ENCODE results near the gene LRMDA.

LRMDA gene

DNA sequence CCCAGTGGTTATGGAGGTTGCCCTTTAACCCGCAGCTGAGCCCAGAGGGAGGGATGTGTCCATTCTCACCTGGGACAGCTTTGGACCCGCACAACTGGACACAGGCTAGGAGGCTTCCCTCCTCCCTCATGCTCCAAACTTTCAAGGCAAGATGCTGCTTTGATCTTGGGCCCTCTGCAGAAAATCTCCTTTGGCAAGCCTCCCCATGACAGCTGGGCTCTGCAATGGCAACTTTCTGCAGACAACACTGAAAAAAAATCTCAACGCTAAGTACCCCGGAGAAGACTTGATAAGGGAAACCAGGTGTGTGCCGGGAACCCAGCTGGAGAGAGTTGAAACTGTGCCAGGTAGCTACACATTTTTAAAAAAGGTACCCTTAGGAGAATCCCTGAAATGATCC lies 610.1 kb downstream of the LRMDA start:
- H3K4me3 ChIP-seq (ENCODE audit: low read length) = no peak overlapping the region
- TF ChIP-seq, protein P1, sequence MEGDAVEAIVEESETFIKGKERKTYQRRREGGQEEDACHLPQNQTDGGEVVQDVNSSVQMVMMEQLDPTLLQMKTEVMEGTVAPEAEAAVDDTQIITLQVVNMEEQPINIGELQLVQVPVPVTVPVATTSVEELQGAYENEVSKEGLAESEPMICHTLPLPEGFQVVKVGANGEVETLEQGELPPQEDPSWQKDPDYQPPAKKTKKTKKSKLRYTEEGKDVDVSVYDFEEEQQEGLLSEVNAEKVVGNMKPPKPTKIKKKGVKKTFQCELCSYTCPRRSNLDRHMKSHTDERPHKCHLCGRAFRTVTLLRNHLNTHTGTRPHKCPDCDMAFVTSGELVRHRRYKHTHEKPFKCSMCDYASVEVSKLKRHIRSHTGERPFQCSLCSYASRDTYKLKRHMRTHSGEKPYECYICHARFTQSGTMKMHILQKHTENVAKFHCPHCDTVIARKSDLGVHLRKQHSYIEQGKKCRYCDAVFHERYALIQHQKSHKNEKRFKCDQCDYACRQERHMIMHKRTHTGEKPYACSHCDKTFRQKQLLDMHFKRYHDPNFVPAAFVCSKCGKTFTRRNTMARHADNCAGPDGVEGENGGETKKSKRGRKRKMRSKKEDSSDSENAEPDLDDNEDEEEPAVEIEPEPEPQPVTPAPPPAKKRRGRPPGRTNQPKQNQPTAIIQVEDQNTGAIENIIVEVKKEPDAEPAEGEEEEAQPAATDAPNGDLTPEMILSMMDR (conservative IDR thresholded peaks at IDR 0.05; ENCODE audit: low read depth, low read length) = no peak
- no peak for DNase-seq (ENCODE audit: low read depth)

DNA sequence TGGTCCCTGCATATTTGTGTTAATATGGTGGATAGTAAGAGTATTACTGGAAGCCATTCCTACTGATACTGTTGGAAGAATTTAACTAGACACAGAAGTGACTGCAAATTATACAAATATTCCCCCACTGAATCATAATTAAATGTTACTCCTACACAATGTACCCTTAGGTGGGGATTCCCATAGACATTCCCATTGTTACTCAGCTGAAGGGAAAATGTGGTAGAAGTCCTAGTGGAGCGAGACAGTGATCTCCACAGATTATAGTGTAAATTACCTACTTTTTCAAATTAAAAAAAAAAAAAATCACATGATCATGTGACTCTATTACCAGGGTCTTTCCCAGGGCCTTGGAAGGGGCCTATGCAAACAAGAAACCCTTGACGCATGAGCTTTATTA lies 611.8 kb downstream of the LRMDA start:
- DNase-seq (ENCODE audit: low read depth) = no peak
- no peak overlapping the region for H3K4me3 ChIP-seq (ENCODE audit: low read length)
- TF ChIP-seq, protein P1 (conservative IDR thresholded peaks at IDR 0.05; ENCODE audit: low read depth, low read length) = no peak

DNA sequence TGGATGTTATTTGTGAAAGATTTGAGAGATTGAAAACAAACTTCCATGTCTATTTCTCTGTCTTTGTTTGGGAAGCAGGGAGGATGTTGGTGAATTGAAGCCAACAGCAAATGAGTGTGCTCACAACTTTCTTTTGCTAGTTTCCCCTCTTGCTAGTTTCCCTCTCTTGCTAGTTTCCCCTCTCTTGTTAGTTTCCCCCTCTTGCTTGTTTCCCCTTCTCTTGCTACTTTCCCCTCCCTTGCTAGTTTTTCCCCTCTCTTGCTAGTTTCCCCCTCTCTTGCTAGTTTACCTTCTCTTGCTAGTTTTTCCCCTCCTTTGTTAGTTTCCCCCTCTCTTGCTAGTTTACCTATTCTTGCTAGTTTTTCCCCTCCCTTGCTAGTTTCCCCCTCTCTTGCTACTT lies 613.3 kb downstream of the LRMDA start:
- TF ChIP-seq, protein P1 (conservative IDR thresholded peaks at IDR 0.05; ENCODE audit: low read depth, low read length) = no peak
- DNase-seq (ENCODE audit: low read depth) = no peak
- no peak overlapping the region for H3K4me3 ChIP-seq (ENCODE audit: low read length)

DNA sequence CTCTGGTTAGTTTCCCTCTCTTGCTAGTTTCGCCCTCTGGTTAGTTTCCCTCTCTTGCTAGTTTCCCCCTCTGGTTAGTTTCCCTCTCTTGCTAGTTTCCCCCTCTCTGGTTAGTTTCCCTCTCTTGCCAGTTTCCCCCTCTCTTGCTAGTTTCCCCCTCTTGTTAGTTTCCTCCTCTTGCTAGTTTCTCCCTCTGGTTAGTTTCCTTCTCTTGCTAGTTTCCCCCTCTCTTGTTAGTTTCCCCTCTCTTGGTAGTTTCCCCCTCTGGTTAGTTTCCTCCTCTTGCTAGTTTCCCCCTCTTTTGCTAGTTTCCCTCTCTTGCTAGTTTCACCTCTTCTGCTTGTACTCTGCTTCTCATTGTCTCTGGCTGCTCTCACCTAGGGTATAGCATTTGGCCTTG lies 613.8 kb downstream of the LRMDA start:
- TF ChIP-seq, protein P1 (conservative IDR thresholded peaks at IDR 0.05; ENCODE audit: low read depth, low read length) = no peak
- no peak overlapping the region for H3K4me3 ChIP-seq (ENCODE audit: low read length)
- no peak for DNase-seq (ENCODE audit: low read depth)

DNA sequence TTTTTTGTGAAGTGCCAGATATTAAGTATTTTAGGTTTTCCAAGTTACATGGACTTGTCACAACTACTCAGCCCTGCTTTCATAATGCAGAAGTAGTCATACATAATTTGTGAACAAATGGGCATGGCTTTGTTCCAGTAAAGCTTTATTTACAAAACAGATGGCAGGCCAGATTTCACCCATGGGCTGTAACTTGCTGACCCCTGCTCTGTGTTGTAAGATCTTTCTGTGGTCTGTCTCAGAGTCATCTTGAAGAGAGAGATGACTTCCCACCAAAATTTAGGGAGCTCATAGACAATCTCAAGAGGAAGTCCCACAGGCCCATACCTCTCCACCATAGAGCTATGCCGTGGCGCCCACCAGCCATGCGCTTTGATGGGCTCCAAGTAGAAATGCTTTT lies 616.1 kb downstream of the LRMDA start:
- TF ChIP-seq, protein P1 (conservative IDR thresholded peaks at IDR 0.05; ENCODE audit: low read depth, low read length) = no peak
- no peak for DNase-seq (ENCODE audit: low read depth)
- H3K4me3 ChIP-seq (ENCODE audit: low read length) = no peak overlapping the region

DNA sequence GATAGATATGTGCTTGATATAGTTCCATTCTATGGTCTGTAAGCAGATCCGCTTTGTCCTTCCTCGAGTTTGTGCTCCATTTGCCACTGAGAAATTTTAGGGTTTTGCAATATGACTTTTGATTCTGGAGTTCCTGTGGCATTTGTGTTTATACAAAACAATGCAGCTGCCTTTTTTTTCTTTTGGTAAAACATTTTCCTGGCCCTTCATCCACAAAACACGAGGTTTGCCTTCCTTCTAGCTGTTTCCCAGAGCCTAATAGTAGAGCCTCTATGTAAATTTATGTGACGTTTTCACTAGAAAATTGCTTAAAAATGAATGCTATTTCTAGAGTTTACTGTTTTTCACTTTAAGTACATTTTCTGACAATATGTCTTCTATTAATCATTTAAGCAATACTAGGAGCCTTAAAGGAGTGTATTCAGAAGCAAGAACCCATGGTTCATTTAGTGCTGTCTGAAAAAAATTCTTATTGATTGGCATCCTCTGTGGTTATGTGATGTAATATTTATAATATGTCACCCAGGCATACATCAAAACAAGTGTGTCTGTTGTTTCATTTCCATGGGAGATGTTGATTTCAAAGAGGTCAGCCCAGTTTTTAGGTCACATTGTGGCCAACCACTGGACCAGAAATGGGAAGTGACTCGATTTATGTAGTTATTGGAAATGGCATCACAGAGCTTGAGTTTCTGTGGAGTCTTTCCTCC lies 618.3 kb downstream of the LRMDA start:
- TF ChIP-seq, protein P1 (conservative IDR thresholded peaks at IDR 0.05; ENCODE audit: low read depth, low read length) = no peak
- no peak overlapping the region for H3K4me3 ChIP-seq (ENCODE audit: low read length)
- no peak for DNase-seq (ENCODE audit: low read depth)

DNA sequence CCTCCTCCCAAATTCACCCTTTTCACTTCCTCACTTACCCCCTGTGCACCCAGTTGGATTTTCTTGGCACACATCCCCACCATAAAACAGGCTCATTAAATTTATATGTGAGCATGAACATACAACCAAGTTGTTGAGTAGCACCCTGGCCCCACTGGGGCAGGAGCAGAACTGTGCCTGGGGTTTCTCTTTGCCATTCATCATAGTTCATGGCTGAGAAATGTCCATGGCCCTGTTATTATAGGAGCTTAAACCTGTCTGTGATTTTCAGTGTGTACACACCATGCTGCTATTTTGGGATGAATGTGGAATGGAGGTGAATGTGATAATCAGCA lies 618.8 kb downstream of the LRMDA start:
- no peak for DNase-seq (ENCODE audit: low read depth)
- TF ChIP-seq, protein P1 (conservative IDR thresholded peaks at IDR 0.05; ENCODE audit: low read depth, low read length) = no peak

More for the DNA sequence above, 618.8 kb downstream of the LRMDA start:
- H3K4me3 ChIP-seq (ENCODE audit: low read length) = no peak overlapping the region
